Esophagus squamous epithelium (tissue), 5 donors: Measurements from ENCODE around the gene PRSS23. TPM values are rescaled to one million over a fixed set of nuclear protein-coding genes. Genes with fewer than 3 reads are reported as not detected.

ENCODE experiments used
- DNase-seq: peaks from one replicate; lab custom pipeline; 2025; lab: John Stamatoyannopoulos, UW
- H3K27ac ChIP-seq, 4 donors: fragments of 200-600 bp; sonication (generic); one replicate each; pipeline ENCODE4 v1.5.1; 2016 to 2019; ENCODE audit warnings: mild to moderate bottlenecking in 1 of 4
- H3K27me3 ChIP-seq, 4 donors: fragments of 200-600 bp; sonication (generic); 1 replicate in 3 of 4; 2 replicates in 1 of 4; pipeline versions ENCODE4 v1.5.1 to v1.6.0; 2017 to 2021; ENCODE audit warnings: antibody characterized with exemption in 1 of 4
- H3K36me3 ChIP-seq, 3 donors: fragments of 200-600 bp; sonication (generic); one replicate each; pipeline ENCODE4 v1.5.1; 2016 to 2019
- H3K4me1 ChIP-seq, 3 donors: fragments of 200-600 bp; sonication (generic); one replicate each; pipeline ENCODE4 v1.5.1; 2017 to 2019
- H3K4me3 ChIP-seq, 4 donors: fragments of 200-600 bp; sonication (generic); 1 replicate in 3 of 4; 2 replicates in 1 of 4; pipeline ENCODE4 v1.5.1; 2016 to 2019; ENCODE audit warnings: mild to moderate bottlenecking in 2 of 4, moderate library complexity in 1 of 4
- H3K9me3 ChIP-seq, 3 donors: fragments of 200-600 bp; sonication (generic); one replicate each; pipeline ENCODE4 v1.5.1; 2016 to 2019
- POLR2A ChIP-seq, 4 donors: fragments of 450-650 bp; IDR thresholded peaks; one replicate each; pipeline ENCODE4 v1.6.1; 2017; ENCODE audit warnings: antibody characterized with exemption in 4 of 4, mild to moderate bottlenecking in 4 of 4, moderate library complexity in 3 of 4
- WGBS, 2 donors: methylation state at CpG; one replicate each; pipeline ENCODE4 v1.1.5; 2018; 5-methylcytosine and 5-hydroxymethylcytosine counted together
- intact Hi-C: fragments of 100-400 bp; cut with DNase I; formaldehyde crosslinking; loops from one replicate; pipeline ENCODE4 v1.15.0; 2022
- total RNA-seq, 4 donors: library from RNA; depleted of rRNA; stranded (reverse); fragments of >200 nt; gene quantifications; one replicate each; pipeline ENCODE4 v1.1.0, GENCODE V29; 2016
- TF ChIP-seq, protein P1 (sequence below), 6 experiments: fragments of 450-650 bp in 4 of 6; fragments of 200-600 bp in 2 of 6; sonication (generic) in 2 of 6; IDR thresholded peaks; one replicate each; pipeline ENCODE4 v1.5.1; 2016 to 2019; ENCODE audit warnings: antibody characterized with exemption in 6 of 6, mild to moderate bottlenecking in 4 of 6, moderate library complexity in 4 of 6
- donor health status: DM: yes; HTN: yes; CAD: no.

The PRSS23 gene
- total RNA-seq, 4 donors from 2014 or later: 2.9 to 20.6 (median 9.4) TPM

DNA sequence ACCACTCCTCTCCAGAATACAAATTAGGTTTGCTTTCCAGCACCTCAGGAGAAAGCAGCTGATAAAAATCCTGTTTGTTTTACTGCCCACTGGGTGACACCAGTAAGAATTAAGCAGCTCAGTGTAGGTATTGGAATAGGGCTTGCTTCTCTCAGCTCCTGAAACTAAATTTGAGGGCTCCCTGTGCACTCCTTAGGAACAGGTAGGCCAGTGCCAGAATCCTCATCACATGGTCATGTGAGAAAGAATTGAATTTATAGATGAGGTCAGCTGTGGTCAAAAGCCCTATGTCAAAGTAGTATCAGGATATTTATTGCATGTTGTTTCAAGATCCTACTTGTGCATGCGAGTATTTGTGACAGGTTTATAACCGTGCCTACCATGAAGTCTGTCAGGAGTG, 1.0 kb downstream of the PRSS23 start:
- H3K4me3 ChIP-seq: peak overlapping the region; percentile 55 to 81 (median 64)
- peaks cover 14 to 49% (median 20%) of the 10 kb centered on the region in 3 donors for H3K4me1 ChIP-seq
- intact Hi-C loops: loop anchor here (10.0 kb wide), 1 partner anchor 127 kb away; the partner anchor contains the start of gene ME3
- H3K9me3 ChIP-seq: no peaks in the 10 kb centered on the region
- TF ChIP-seq POLR2A (IDR thresholded peaks at IDR 0.05): no peak
- TF ChIP-seq, protein P1, sequence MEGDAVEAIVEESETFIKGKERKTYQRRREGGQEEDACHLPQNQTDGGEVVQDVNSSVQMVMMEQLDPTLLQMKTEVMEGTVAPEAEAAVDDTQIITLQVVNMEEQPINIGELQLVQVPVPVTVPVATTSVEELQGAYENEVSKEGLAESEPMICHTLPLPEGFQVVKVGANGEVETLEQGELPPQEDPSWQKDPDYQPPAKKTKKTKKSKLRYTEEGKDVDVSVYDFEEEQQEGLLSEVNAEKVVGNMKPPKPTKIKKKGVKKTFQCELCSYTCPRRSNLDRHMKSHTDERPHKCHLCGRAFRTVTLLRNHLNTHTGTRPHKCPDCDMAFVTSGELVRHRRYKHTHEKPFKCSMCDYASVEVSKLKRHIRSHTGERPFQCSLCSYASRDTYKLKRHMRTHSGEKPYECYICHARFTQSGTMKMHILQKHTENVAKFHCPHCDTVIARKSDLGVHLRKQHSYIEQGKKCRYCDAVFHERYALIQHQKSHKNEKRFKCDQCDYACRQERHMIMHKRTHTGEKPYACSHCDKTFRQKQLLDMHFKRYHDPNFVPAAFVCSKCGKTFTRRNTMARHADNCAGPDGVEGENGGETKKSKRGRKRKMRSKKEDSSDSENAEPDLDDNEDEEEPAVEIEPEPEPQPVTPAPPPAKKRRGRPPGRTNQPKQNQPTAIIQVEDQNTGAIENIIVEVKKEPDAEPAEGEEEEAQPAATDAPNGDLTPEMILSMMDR (IDR thresholded peaks at IDR 0.05): no peak
- H3K27ac ChIP-seq: peak overlapping the region; percentile 40 to 86 (median 77)
- no peak for DNase-seq
- peaks cover 0 to 22% (median 0%) of the 10 kb centered on the region in 4 donors for H3K27me3 ChIP-seq
- no peaks in the 10 kb centered on the region for H3K36me3 ChIP-seq
- 40 to 54% methylated on average over 2 of the region's 2 CpGs for WGBS, 2 donors

DNA sequence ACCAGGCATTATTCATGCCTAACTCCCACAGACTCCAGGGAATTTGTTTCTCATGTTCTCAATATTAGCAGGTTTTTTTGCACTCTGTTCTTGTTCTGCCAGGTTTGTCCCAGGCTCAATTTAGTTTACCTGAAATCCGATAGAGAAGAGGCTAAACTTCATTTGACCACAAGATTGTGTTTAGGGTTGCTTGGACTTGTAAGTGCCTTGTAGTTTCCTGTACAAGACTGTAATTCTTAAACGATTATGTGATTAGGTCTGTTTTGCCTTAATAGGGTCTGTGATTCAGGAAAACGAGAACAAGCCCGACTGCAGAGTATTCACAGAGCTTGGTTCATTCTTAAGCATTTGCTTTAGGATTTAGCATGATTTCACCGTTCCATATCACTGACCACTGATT, 1.8 kb downstream of the PRSS23 start:
- DNase-seq: no peak
- Histone ChIP-seq H3K4me1 (peaks cover 14 to 51% (median 21%) of the 10 kb centered on the region in 3 donors), H3K27ac (peak overlapping the region; percentile 22 to 80 (median 57)), H3K27me3 (peaks cover 0 to 22% (median 0%) of the 10 kb centered on the region in 4 donors), H3K36me3 (no peaks in the 10 kb centered on the region), H3K4me3 (peak overlapping the region in 2 of 4 donors; percentile 66 to 81), H3K9me3 (no peaks in the 10 kb centered on the region)
- WGBS, 2 donors: 32 to 47% methylated on average over 5 of the region's 5 CpGs
- TF ChIP-seq, protein P1 (IDR thresholded peaks at IDR 0.05): no peak
- no peak for TF ChIP-seq POLR2A (IDR thresholded peaks at IDR 0.05)
- intact Hi-C loops: loop anchor here (10.0 kb wide), 1 partner anchor 127 kb away; the partner anchor contains the start of gene ME3

DNA sequence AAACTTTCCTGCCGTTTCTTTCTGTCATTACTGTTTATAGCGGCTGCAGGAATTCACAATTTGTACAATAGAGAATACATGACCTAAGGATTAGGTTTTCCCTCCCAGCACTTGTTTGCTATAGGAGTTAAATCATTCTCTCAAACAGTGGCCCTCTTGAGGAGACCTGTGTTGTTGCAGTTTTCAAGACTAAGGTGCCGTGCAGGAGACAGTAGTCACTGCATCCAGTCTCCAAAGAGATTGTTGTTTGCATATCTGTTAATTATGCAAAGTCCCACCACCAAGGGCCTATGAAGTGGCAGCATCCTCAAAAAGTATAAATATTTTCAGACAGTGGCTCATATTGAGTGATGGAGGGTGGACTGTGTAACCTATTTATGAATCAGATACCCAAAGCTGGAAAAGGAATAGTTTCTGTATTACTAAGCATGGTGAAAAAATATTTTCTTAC, 2.3 kb downstream of the PRSS23 start:
- intact Hi-C loops: loop anchor here (10.0 kb wide), 1 partner anchor 128 kb away; the partner anchor contains the start of gene ME3
- peaks cover 14 to 51% (median 21%) of the 10 kb centered on the region in 3 donors for H3K4me1 ChIP-seq
- peak overlapping the region in 2 of 4 donors; percentile 74 to 80 for H3K27ac ChIP-seq
- DNase-seq: no peak
- 8 to 16% methylated on average over 3 of the region's 3 CpGs for WGBS, 2 donors
- H3K36me3 ChIP-seq: no peaks in the 10 kb centered on the region
- peak overlapping the region in 2 of 4 donors; percentile 66 to 81 for H3K4me3 ChIP-seq
- H3K27me3 ChIP-seq: peaks cover 0 to 22% (median 0%) of the 10 kb centered on the region in 4 donors
- TF ChIP-seq, protein P1 (IDR thresholded peaks at IDR 0.05): peak in 5 of 6 experiments; percentile 39 to 74 (median 54)
- TF ChIP-seq POLR2A (IDR thresholded peaks at IDR 0.05): no peak
- no peaks in the 10 kb centered on the region for H3K9me3 ChIP-seq

DNA sequence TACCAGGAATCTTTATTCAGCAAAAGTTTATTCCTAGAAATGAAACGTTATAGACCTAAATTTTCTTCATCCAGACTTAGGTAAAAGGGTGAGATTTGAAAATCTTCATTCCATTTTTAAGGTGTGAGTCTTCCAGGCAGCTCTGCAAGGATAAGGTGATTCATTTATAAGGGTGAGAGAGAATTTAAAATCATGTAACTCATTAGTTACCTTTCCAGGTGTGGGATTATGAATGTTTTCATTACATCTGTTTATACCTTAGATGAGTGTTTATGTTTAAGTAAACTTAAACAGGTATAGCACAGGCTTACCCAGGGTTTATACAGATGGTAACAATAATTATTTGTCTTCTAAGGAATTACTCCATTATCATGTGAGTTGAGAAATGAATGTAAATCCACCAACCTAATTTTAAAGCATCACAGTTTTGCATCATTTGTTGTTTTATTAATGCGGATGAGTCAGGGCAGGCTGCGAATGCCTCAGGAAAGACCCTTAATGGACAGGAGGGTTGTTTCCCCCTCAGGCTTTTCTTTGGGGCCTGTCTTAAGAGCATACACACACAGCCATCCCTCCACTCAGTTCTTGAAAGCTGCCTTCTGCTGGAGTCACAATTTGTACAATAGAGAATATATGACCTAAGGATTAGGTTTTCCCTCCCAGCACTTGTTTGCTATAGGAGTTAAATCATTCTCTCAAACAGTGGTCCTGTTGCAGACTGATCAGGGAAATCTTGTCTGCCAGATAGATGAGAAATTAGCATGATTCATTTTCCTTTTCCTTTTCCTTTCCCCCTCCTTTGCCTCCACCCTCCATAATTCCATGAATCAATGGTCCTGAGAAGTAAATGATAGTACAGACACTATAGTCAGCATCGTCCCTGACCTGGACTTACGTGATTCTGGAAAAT, 3.0 kb downstream of the PRSS23 start:
- H3K27me3 ChIP-seq: peaks cover 0 to 22% (median 0%) of the 10 kb centered on the region in 4 donors
- H3K36me3 ChIP-seq: no peaks in the 10 kb centered on the region
- H3K27ac ChIP-seq: peak overlapping the region in 3 of 4 donors; percentile 3 to 80 (median 74)
- no peak for TF ChIP-seq POLR2A (IDR thresholded peaks at IDR 0.05)
- TF ChIP-seq, protein P1 (IDR thresholded peaks at IDR 0.05): no peak
- intact Hi-C loops: loop anchor here (10.0 kb wide), 1 partner anchor 129 kb away; the partner anchor contains the start of gene ME3
- peaks cover 14 to 51% (median 21%) of the 10 kb centered on the region in 3 donors for H3K4me1 ChIP-seq
- no peak for DNase-seq
- peak overlapping the region in 2 of 4 donors; percentile 66 to 81 for H3K4me3 ChIP-seq
- 51 to 56% methylated on average over 5 of the region's 5 CpGs for WGBS, 2 donors
- no peaks in the 10 kb centered on the region for H3K9me3 ChIP-seq
